HG03520 (cell line): Measurements from ENCODE around the gene PARD3.

Experiments
- ATAC-seq: cut with Tn5 transposase; IDR thresholded peaks from one replicate; pipeline ENCODE4 v1.9.1; 2021; ENCODE audit warnings: mild to moderate bottlenecking, moderate library complexity; ENCODE audit not compliant: unreplicated experiment

PARD3 gene

DNA sequence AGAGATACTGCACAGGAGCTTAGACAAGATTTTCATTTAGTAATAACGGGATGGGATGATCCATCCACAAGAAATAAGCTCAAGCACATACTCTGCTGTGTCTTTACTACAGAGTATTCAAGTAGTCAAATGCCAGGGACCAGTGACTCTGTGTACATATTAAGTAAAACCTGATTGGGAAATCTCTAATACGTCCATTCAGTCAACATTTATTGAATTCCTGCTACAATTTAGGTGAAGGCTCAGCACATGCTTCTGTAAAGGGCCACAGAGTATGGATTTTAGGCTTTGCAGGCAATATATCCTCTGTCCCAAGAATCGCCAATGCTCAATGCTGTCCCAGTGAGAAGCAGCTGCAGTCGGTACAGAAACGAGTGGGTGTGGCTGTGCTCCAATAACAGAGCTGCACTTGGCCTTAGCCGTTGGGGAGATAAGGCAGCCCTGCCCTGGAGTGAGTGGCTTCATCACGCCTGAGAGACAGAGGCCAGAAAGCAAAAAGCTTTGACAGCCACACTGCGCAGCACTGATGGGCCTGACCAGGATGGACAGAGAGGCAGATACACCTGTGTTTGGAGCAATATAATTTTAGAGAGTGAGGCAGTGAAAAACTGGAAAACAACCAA is 186.8 kb downstream of the PARD3 start:
- ATAC-seq, result no peak

DNA sequence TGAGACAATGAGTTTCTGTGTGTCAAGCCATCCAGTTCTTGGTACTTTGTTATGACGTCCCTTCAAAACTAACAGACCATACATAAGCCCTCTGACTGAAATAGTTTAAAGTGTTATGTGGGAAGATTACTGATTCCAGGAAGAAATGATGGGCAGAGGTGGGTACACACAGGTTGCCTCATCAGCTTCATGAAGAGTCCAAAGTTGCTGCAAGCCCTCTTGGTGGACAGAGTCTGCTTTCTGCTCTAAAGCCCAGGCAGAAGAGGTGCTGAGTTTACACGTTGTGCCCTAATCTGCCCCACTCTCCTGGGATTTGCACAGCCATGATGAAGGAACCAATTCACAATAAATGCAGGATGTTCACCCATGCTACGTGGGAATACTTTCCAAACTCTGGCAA is 187.4 kb downstream of the PARD3 start:
- ATAC-seq, result no peak

- ATAC-seq, result peak; percentile 77
Measured at GRCh38 chr10:34627331-34627730, 187.8 kb downstream of the PARD3 start.

DNA sequence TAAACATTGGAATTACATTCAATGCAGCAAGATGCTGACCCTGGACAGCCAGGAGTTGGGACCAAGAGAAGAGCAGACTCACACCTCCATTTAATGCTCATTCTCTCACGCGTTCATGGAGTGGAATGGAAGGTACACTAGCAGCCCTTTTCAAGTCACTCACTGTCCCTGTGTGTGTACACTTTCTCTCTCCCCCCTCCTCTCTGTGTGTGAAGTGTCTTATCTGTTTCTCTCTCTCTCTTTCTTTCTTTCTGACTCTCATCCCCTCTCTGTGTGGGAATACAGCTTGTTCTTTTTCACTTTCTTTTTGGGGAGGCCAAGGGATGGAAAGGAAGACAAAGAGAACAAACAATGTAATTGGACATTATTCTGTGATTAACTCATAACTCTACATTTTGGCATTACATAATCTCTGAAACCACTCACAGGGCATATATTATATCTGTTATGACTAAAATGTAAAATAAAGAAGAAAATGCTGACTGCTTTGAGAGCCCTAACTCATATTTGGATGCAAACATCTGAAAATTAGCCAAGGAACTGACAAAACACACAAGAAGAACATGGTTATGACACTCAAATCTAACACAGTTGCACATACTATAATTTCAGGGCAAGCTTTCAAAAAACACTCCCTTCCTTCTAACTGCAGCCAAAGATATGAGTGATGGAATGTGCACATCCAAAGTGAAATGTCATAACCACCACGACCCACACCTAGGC is 188.8 kb downstream of the PARD3 start:
- no peak for ATAC-seq

DNA sequence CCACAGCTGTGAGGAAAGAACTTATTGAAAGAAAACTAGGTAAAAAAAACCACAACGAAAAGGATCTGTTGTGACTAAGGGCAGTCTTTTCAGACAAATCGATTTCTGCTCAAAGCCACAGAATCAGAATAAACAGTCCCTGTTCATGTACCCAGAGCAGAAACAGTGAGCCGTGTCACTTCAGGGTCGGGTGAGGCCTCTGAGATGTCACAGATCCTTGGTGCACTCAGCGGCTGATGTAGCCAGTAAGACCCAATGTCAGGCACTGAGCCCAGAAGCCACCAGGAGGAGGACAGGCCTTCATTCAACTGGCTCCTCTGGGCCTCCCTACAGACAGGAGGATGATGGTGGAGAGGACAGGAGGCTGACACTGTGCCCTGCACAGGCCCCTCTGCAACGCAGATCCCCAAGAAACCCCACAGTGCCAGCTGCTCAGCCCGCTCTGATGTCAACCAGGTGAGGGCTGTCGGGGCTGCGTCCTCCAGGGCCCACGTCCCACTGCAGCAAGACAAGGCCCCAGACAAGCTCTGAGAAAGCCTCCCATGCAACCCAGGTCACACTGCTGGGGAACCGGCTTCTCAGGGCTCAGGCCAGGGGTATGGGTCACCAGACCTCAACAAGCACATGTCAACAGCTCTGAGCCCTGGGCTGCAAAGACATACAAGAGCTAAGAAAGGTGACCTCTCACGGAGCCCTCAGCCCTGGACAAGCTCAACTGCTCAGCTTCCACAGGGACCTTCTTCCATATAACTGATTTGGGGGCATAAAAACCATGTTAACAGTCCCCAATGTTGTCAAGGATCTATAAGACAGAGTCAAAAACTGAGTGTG is 190.6 kb downstream of the PARD3 start:
- ATAC-seq, result no peak

GRCh38 chr10:34622945-34623344 is 192.2 kb downstream of the PARD3 start:
- no peak for ATAC-seq

DNA sequence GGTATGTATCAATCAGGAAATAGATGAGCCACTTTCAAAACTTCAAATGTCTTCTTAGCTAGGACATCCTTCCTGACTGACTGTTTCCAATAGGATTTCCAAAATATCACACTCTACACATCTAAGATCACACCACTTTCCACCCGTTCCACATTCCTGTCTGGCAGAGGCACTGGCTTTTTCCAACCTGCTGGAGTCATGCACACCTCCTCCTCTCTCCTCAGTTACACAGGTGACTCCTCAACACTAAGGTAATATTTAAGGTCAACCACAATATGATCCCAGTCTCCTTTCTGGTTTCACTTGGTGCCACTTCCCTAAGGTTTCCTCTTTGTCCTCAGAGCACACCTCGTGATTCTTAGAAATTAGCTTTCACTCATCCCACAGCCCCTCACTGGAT is 196.5 kb downstream of the PARD3 start:
- ATAC-seq, result no peak

- ATAC-seq, result no peak
Measured at GRCh38 chr10:34615770-34616169, 199.3 kb downstream of the PARD3 start.

- ATAC-seq, result no peak
Measured at GRCh38 chr10:34613491-34613890, 201.6 kb downstream of the PARD3 start.

DNA sequence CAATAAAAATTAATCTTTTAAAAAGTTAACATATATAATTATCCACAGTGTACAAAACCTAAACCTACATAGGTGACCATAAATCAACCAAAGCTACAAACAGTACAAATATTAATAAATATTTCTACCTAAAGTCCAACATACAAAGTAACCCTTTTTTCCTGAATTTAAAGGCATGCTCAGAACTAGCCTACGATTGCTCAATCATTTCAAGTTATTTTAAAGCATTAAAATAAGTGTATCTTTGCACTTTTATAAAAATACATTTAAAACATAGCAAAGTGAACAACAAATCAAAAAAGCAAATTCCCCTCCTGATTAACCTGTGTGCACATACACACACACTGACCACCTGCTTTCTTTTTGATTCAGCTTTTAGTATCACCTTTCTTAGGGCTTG is 202.2 kb downstream of the PARD3 start:
- ATAC-seq, result no peak

DNA sequence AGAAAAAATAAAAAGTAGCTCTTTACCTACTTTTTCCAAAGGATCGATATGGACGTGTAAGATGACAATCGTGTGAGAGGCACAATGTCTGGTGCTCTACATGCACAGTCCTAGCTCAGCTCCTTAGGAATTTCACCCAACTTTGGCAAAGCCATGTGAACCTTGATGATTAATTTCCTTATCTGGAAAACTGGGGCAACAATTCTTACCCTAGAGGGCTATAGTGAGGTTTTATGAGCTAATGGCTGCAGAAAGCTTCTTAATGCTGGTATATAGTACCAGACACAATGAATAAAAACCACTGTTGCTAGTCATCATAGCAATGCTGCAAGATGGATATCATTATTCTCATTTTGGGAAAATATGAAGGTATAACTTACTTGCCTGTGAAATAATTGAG is 202.7 kb downstream of the PARD3 start:
- no peak for ATAC-seq

- ATAC-seq, result no peak
Measured at GRCh38 chr10:34609287-34609940, 205.7 kb downstream of the PARD3 start.

- no peak for ATAC-seq
Measured at GRCh38 chr10:34607894-34608293, 207.2 kb downstream of the PARD3 start.

- ATAC-seq, result no peak
Measured at GRCh38 chr10:34606890-34607289, 208.2 kb downstream of the PARD3 start.

DNA sequence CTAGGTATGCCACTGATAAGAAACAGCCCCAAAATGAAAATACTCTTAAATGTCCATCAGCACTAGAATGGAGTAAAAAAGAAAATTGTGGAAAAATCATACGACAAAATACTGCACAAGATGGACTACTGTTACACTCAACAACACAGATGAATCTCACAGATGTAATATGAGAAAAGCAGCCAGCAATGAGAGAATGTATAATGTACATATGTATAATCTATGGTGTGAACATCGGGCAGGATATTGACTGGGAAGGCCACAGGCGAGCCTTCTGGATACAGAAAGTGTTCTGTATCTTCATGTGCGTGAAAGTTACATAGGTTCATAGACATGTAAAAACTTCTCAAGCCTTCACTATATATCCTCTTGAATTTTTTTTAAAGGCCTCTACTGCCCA is 212.6 kb downstream of the PARD3 start:
- no peak for ATAC-seq

- ATAC-seq, result no peak
Measured at GRCh38 chr10:34601691-34602090, 213.4 kb downstream of the PARD3 start.

DNA sequence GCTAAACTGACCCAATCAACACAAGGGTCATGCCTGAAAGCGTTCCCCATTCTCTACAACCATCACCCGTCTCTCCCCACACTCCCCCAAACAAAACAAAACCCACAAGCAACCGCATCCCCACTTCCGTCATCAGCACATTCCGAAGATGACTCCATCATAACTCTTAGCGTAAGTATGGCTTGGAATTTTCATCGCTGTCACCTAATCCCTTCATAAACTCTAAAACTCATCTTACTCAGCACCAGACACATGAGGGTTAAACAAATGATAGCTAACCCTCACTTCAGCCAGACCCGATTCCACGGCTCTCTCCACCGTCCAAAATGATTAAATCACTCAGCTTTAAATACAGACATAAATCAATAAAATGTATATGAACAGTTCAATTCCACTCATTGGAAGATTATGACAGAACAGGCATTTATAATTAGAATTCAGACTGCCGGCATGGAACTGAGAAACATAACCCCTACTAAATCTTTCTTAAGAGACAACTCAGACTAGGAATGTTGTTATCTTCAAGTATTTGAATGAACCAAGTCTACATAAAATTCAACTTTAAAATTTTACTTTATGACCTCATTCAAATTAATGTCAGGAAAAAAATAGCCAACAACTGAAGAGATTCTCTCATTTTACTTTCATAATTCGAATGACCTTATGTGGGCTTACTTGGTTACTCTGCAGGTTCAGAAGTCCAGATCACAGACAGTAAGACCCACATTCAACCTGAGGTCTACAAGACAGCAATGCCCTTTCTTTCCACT is 215.9 kb downstream of the PARD3 start:
- ATAC-seq, result no peak

GRCh38 chr10:34596351-34596750 is 218.7 kb downstream of the PARD3 start:
- ATAC-seq, result no peak

GRCh38 chr10:34593930-34594329 is 221.2 kb downstream of the PARD3 start:
- no peak for ATAC-seq

DNA sequence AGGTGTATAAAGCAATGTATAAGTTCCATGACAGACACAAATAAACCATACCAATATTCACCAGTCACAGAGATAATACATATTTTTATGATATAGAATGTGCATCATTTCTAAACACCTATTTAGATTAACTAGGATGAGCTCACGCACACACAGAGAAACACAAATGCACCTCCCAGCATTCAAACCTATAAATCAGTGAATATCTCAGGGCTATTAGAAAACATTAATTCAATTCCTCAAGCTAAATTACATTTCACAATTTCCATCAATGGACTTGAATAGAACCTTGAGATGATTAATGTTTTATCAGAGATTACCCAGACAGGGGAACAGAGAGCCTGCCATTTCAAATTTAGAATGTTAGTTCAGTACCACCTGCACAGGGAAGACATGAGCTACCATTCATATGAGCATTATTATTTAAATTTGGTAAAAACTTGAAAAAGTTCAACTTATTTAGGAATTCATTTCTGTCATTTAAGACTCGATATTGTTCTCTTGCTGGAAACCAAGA is 221.7 kb downstream of the PARD3 start:
- ATAC-seq, result no peak
